ENCODE data around the gene ELMO1. TPM values are rescaled to one million over a fixed set of nuclear protein-coding genes. Genes with fewer than 3 reads are reported as not detected.

The ELMO1 gene
- total RNA-seq, 1 donor from 2014 or later = 0.13 TPM

DNA sequence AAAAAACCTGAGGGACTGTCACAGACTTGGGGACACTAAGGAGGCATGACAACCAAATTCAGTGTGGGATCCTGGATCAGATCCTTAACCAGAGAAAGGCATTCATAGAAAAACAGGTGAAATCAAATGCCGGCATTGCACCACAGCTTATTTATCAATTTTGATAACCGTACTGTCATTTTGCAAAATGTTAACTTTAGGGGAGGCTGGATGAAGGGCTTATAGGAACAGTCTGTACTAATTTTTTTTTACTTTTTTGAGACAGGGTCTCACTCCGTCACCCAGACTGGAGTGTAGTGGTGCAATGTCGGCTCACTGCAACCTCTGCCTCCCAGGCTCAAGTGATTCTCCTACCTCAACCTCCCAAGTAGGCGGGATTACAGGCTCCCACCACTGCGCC is 217.1 kb downstream of the ELMO1 start:
- DNase-seq (ENCODE audit: low read depth) = no peak

DNA sequence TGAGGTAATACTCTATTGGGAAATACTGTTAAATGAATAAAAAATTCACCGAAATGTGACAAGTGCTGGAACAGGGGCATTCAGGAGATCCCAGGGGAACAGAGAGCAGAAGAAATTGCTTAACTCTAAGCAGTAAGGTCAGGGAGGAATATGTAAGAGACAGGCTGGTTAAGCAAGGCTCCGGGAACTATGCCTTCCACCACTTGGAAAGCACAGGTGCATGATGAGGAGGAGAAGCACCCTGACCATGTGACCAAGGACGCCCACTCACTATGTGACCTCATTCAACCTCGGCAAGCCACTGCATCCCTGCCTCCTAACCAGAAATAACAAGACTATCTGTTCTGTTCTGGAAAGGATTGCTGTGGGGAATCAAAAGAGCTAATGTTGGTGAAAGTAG is 218.4 kb downstream of the ELMO1 start:
- peak; percentile 39 for DNase-seq (ENCODE audit: low read depth)

DNA sequence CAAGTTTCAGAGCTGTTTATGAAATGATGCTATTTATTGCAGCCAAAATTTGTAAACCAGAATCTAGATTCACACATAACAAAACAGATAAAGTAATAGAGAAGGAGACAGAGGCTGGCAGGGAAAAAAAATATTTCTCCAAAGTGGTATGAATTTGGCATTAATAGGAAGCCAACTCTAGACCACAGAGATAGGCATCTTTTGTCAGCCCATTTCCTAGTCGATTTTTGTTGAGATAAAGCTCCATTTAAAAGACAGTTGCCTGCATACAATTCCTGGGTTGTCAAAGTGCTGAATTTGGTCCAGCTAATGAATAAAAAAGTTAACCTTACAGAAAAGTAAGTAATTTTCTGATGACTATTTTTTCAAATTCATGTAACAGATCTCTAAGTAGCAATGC is 219.3 kb downstream of the ELMO1 start:
- no peak for DNase-seq (ENCODE audit: low read depth)

DNA sequence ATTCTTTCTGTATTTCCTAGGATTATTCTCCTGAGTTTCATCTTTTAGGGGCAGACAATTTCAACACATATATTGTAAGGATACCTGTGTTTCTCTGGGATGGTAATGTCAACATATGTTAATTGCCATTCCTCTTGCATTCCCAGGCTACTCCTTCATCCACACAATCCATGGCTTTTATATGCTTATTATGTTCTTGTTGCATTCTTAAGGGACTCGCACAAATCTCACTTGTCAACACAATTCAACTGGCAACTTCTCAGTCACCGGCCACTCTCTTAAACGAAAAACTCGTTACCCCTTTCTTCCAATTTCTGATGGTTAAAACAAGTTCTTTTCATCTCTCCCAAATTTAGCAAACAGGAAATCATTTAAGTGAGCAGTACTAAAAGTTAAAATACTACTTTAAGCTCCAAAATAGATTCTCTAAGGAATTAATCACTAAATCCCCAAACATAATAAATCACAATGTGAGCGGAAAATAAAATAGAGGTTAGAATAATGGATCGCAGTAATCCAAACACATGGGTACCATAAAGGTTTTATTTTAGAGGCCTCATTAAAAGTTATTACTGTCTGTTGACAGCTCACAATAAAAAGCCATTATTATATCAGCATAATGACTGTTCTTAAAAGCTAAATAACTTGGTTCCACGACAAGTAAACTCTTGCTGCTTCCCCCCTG is 223.2 kb downstream of the ELMO1 start:
- no peak for DNase-seq (ENCODE audit: low read depth)

DNA sequence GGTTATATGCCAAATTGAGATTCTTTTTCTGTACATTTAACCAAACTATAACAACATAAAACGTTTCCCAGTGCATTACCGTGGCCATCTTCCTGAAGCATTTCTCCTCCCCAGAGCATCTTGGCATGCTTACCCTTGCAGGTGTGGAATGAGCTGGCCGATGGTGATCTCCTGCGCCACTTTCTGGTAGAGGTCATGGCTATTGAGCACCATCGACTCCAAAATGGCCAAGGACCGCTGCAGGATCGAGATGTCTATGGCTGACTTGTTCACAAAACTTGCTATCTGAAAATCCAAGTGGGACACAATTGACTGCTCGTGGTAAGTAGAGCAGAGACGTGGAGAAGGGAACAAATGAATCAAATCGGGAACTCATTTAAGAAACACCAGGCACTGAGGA is 223.9 kb downstream of the ELMO1 start:
- no peak for DNase-seq (ENCODE audit: low read depth)

DNA sequence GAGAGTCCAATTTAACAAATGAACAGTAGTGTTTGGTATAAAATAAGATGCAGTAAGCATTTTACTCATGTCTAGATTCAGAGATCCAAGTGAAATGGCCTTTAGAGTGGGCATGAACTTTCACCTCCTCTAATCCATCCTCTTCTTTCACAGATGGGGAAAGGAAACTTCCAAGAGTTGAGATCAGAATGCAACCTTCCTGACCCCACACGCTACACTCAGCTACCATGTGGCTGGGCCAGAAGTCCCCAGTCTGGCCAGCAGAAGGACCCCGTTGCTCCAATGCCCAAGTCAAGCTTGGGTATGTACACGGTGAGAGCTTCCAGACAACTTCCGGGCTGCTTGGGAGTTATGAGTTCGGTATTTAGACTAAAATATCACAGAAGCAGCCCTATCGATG is 228.0 kb downstream of the ELMO1 start:
- no peak for DNase-seq (ENCODE audit: low read depth)

DNA sequence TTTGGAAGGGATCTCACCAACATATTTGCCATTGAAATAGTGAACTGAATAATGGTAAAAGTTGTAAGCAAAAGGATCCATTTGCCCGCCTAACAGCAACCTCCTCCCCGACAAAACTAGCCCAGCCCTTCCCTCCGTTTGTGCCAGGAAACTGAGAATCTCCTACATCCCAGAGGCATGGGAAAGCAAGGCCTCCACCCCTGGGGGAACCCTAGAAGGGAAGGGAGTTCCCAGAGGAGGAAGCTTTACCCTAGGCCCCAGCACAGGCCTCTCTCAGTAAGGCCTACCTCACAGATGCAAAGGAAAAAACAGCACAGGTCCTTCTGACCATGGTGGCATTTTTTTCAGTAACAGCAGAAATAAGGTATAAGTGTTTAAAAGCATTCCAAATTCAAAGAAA is 229.7 kb downstream of the ELMO1 start:
- DNase-seq (ENCODE audit: low read depth) = no peak

DNA sequence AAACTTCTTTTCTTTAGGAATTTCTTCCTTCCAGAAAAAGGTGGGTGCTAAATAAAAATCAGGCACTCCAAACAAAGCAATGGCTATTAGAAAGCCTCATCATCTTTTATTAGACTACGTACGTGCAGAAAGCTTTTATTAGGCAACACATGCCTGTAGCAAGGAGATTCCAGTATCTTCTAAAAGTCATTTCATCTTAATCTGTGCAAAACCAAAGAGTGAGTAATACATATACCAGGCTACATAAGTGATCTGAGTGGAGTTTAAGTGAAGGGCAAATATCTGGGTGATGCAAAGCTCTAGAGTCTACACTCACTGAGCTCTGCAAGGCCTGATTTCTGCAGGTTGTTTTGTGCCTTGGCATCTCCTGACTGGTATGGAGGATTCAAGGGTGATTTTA is 231.7 kb downstream of the ELMO1 start:
- no peak for DNase-seq (ENCODE audit: low read depth)

DNA sequence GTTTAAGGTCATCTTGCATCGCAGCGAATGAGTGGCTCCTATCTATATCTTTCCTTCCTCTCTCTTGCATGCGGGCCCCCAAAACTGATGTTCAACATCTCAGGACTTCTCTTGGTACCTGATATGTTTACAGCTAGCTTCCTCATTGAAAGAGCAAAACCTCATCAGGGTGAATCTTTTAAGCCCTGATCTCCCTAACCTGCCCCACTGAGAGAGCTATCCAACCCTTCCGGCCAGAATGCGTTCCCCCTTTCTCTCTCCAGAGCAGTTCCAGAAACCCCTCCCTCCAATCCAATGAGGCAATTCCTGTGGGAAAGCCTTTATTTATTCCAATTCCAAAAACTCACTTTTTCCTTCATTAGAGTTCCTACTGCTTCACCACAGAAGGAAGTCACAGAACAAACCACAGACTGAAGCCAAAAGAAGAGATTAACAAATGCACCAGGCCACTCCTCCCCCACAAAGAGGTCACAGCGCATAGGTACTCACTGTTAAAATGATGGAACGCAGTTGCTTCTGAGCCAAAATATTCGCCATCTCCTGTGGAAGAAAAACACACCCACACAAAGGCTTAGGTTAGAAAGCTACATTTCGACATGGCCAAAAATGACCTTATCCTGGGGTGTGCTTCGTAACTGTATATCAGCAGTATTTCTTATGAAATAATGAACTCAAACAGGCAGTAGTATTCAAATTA is 232.4 kb downstream of the ELMO1 start:
- no peak for DNase-seq (ENCODE audit: low read depth)

DNA sequence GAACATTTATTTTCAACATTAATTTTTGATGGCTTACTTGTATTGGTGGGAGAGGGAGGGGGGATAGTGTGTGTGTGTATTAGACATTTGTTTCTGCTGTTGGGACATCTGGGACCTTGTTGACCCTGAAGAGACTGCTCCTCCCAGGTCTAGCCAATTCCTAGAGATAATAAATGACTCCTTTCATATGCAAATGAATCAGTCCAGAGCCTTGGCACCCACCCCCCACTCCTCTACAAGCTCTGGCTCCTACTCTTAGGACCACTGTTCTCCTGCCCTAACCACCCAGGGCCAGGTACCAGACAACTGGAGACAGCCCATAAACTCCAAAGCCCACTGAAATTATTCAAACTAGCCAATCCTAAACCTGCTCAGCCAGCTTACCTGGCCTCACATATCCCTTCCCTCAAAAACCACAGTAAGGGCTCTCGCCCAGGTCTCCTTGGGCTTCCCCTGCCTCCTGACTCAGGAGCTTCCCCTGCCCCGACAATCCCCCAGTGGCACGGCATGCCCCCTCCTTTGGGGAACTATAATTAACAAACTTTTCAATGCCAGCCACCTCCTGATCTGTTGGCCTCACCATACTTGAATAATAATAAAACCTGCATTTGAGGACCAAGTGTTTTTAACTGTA is 233.3 kb downstream of the ELMO1 start:
- no peak for DNase-seq (ENCODE audit: low read depth)

DNA sequence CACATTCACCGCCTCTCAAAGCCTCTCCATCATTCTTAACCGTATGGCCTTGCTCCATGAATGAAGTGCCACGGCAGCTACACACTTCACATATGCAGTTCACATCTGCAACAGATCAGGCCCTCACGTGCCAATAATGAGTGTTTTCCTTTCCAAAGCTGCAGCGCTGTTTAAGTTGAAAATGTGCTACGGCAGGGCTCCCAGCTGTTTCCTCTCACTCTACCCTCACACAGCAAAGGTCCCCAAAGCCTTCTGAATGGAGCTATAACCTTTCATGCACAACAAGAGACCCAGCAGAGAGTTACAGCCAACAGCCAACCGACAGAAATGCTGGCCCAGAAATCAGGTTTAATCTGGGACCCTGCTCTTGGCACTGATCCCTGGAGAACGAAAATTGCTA is 236.1 kb downstream of the ELMO1 start:
- no peak for DNase-seq (ENCODE audit: low read depth)

DNA sequence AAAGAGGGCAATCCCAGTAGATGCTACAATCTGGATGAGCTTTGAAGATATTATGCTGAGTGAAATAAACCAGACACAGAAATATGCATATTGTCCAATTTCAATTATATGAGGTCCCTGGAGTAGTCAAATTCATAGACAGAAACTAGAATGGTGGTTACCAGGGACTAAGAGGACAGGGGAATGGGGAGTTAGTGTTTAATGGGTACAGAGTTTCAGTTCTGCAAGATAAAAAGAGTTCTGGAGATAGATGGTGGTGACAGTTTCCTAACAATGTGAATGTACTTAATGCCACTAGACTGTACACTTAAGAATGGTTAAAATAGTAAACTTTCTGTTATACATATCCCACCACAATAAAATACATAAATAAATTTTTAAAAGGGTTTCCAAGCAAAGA is 236.6 kb downstream of the ELMO1 start:
- DNase-seq (ENCODE audit: low read depth) = no peak

DNA sequence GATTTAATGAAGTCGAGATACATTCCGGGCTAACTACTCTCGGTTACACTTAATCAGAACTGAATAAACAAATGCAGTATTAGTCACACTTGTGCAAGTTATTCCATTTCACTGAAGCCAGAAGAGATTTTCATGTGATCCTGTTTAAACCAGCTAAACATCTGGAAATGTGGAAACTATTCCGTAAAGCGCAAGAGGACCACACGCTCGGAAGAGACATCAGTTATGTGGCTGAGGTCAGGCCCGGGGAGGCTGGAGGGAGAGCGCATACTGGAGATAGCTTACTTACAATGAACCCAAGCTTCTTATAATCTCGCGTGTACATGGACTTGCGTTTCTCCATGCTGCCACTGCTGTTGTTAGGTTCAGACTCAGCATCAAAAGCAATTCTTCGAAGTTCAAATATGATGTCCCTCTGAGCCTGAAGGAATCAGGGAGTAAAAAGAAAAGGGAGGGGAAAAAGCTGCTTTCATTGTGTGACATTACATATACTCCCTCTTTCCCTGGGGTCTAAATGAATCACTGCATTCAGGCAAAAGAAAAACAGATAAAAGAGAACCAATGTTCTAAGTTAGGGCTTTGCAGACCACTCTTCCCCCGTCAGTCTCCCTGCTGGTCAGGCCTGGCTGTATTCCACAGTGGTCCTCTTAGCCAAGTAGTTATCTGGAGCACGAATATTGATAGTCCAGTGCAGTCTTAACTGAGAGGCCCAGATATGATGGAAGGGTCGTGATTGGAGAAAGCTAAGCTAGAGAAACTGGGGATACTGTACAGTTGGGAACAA is 237.4 kb downstream of the ELMO1 start:
- DNase-seq (ENCODE audit: low read depth) = peak; percentile 31

DNA sequence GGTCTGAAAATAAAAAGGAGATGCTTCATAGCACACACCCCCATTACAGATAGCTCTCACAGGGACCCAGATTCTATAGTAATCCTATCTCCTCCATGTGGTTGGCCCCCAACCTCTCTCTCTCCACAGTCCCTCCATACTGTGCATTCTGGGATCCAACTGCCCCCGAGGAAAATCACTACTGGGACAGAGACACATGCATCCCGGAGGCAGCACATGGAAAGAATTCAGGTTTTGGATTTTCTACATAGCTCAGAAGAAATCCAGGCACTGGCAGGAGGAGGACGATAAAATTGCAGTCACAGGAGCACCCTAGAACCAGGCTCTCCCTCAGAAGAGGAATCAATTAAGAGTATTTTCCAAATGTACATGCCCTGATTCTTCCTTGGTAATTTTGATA is 239.5 kb downstream of the ELMO1 start:
- no peak for DNase-seq (ENCODE audit: low read depth)

DNA sequence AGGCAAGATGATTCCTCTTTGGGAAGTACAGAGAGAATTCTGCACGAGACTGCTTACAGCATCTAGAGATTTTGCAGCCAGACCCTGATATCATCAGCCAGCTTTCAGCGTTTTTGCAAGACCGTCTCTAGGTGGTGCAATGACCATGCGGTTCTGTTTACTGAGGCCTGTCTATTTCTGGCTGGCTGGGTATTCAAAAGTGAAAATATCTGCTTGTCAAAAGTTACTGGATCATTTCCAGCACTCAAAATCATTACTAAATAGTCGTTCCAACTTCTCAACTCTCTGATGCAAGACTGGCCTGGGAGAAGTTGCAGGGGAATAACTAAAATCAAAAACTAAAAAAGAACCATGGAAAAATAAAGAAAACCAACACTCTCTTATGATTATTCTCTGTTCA is 240.1 kb downstream of the ELMO1 start:
- peak; percentile 78 for DNase-seq (ENCODE audit: low read depth)

DNA sequence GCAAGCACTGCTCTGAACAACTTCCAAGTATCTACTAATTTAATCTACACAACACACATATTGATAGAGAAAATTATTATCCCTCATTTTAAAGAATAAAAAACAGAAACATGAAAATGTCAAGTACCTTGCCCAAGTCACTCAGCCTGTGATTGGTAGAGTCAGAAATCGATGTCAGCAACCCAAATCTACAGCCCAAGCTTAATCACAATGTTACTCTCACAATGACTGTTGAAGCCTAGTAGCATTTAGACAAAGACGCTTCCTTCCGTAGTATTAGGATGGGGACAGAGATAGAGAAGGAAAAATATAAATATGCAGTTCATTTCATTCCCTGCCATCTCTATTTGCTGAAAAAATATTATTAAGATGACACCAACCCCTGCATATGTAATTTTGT is 242.5 kb downstream of the ELMO1 start:
- DNase-seq (ENCODE audit: low read depth) = no peak

DNA sequence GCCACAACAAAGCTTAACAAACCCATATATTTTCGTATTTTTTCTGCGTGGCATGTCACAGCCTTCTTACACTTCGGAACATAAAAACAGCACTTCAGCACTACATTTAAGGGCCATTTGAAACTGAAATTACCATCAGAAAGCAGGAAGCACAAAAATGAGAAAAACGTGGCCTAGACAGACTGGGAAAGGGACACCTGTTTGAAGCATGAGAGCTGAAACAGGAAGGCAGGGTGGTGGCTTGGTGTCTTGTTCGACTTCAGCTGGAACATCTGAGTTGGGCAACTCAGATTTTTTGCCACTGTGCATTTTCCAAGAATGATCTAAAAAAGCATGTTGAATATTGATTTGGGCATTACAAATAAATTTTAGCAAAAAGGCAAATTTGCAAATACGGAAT is 243.2 kb downstream of the ELMO1 start:
- no peak for DNase-seq (ENCODE audit: low read depth)

DNA sequence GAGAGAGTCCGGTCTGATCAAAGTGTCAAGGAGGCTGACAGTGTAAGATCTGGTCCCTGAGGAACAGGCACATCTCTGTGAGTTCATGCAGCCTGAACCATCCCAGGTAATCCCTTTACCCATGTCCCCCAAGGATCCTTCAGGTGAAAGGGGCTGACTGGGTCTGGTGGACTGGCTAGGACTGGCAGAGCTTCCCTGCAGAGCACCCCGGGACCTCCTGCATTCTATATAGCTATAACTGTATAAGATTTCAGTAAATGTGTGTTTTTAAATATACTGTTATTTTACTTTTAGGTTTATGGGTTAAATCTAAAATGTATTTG is 246.8 kb downstream of the ELMO1 start:
- no peak for DNase-seq (ENCODE audit: low read depth)

DNA sequence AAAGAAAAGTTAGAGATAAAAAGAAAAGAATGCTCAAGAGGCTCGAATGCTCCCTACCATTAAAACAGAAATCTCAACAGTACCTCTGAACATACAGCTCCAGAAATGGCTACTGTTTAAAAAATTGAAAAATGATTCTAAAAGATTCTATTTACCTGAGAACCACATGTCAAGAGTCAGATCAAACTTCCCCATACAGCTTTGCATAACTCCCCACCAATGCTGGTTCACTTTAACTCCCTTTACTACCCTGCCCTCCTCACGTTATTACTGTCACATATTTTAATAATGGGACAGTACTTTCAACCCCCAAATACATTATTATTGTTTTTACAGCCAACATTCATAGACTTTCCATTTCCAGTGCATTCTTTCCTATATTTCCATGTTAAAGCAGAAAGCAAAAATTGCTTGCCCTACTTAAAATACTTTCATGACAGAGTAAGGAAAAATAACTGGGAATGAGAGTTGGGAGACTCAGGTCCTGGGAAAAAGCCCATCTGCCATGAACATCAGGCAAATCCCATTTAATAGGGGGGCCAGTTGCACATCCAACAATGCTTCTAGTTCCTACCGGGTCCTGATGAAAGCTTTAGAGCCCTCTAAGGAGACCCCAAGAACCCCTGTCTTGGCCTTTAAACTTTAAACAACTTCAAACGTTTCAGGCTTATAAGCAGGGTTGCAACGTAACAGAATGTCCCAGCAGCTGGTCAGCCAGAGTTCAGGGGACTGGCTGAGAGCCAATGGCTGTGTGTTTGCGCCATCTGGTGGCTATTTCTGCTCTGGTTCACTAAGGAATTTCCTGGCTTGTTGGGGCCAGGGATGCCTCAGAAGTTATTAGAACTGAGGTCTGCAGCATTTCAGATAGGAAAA is 247.4 kb downstream of the ELMO1 start:
- DNase-seq (ENCODE audit: low read depth) = peak; percentile 91

DNA sequence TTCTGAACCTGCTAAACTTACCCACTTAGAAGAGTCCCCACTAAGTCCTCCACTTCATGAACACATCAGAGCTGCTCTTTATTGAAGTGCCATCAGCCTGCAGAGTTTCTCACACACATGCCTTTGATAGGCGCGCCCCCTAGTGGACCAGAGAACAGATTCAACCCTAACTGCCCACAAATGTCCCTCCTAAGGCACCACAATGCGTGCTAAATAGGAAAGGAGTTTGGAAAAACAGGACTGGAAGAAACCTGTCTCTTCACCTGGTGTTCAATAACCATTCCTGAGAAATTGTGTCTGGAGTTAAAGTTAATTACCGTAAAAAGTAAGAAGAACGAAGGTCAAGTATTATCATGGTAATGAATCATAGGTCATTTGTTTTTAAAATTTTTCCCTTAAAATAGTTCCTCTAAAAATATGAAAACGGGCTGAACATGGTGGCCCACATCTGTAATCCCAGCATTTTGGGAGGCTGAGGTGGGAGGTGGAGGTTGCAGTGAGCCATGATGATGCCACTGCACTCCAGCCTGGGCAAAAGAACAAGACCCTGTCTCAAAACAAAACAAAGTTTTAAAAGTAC is 249.7 kb downstream of the ELMO1 start:
- DNase-seq (ENCODE audit: low read depth) = peak; percentile 91

Data from myocyte (in vitro differentiated cells).